Skeletal muscle tissue (tissue), 4 donors: ENCODE data around the gene ITGB1. TPM values are rescaled to one million over a fixed set of nuclear protein-coding genes. Genes with fewer than 3 reads are reported as not detected.

Experiments
- H3K27ac ChIP-seq: one replicate; pipeline ENCODE4 v1.7.0; 2013; ENCODE audit warnings: mild to moderate bottlenecking, low read depth, low read length, inconsistent platforms
- H3K27me3 ChIP-seq, 3 donors: one replicate each; pipeline ENCODE4 v1.7.0; 2013; ENCODE audit warnings: low read length in 3 of 3; ENCODE audit not compliant: control insufficient read depth in 3 of 3, insufficient read depth in 3 of 3
- H3K36me3 ChIP-seq, 3 donors: one replicate each; pipeline ENCODE4 v1.7.0; 2013; ENCODE audit warnings: low read length in 3 of 3; ENCODE audit not compliant: control insufficient read depth in 3 of 3, insufficient read depth in 3 of 3
- H3K4me1 ChIP-seq, 3 donors: one replicate each; pipeline ENCODE4 v1.7.0; 2013; ENCODE audit warnings: low read length in 3 of 3, mild to moderate bottlenecking in 3 of 3; ENCODE audit not compliant: control insufficient read depth in 3 of 3, insufficient read depth in 3 of 3
- H3K4me3 ChIP-seq, 3 donors: one replicate each; pipeline ENCODE4 v1.7.0; 2013; ENCODE audit warnings: low read length in 3 of 3
- H3K9ac ChIP-seq, 3 donors: one replicate each; pipeline ENCODE4 v1.7.0; 2013; ENCODE audit warnings: low read length in 3 of 3, mild to moderate bottlenecking in 3 of 3, moderate library complexity in 2 of 3, low read depth in 1 of 3
- H3K9me3 ChIP-seq, 3 donors: one replicate each; pipeline ENCODE4 v1.7.0; 2013; ENCODE audit warnings: low read length in 3 of 3; ENCODE audit not compliant: control insufficient read depth in 3 of 3
- total RNA-seq: library from RNA; depleted of rRNA; stranded (reverse); fragments of >200 nt; gene quantifications from one replicate; pipeline ENCODE4 v1.2.3, GENCODE V29; 2014
- donor health status: Osteomylitis.

ITGB1 gene
- total RNA-seq, 1 donor from 2014 or later, result 363 TPM

DNA sequence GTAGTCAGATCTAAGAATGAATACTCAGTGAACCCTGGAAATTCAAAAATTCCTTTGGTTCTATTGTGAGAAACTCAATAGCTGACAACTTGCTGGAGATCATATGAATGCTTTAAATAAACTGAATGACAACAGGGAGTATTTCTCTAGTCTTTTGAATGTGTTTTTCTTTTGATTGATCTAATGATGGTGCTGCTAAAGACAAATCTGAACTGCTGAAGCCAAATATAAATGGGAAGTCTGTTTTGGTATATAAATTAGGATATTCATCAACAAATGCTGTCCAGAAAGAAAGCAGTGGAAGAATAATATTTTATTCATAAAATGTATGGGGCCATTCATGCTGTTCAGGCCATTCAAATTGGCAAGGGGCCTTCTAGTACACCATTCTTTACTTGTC, 79.4 kb downstream of the ITGB1 start:
- Histone ChIP-seq H3K27me3 (no peaks in the 10 kb centered on the region), H3K4me1 (no peaks in the 10 kb centered on the region), H3K4me3 (no peak overlapping the region), H3K9me3 (no peaks in the 10 kb centered on the region), H3K27ac (no peak overlapping the region), H3K9ac (no peak overlapping the region), H3K36me3 (no peaks in the 10 kb centered on the region)

DNA sequence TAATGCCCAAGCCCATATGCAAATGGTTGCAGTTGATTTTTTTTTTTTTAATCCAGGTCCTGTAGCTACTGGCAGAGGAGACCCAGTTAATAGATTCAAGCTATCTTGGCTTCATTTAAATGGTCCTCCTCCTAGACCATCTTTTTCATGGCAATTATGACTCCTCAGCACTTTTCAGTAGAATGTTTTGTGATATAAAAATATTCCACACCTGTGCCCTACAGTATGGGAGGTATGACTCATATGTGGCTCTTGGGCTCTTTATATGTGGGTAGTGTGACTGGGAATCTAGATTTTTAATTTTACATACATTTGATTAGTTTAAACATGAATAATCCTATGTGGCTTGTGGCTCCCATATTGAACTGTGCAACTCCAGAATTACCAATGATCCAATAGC, 80.1 kb downstream of the ITGB1 start:
- no peaks in the 10 kb centered on the region for H3K27me3 ChIP-seq
- H3K27ac ChIP-seq, result no peak overlapping the region
- H3K4me3 ChIP-seq, result no peak overlapping the region
- no peak overlapping the region for H3K9ac ChIP-seq
- no peaks in the 10 kb centered on the region for H3K4me1 ChIP-seq
- H3K36me3 ChIP-seq, result no peaks in the 10 kb centered on the region
- no peaks in the 10 kb centered on the region for H3K9me3 ChIP-seq

DNA sequence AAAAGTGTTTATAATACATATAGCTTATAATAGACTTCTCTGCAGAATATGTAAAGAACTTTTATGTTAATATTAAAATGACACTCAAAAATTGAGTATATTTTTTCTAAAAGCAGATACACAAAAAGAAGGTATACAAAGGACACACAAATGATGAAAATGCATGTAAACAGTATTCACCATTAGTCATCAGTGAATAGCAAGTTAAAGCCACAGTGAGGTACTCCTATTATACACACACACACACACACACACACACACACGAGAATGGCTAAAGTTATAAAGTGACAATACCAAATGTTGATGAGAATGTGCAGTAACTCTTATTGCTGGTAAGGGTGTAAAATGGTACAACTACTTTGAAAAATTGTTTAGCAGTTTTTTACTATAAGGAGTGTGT, 92.9 kb downstream of the ITGB1 start:
- Histone ChIP-seq H3K27me3 (no peaks in the 10 kb centered on the region), H3K36me3 (no peaks in the 10 kb centered on the region), H3K4me1 (no peaks in the 10 kb centered on the region), H3K9ac (no peak overlapping the region), H3K27ac (no peak overlapping the region), H3K9me3 (no peaks in the 10 kb centered on the region), H3K4me3 (no peak overlapping the region)

DNA sequence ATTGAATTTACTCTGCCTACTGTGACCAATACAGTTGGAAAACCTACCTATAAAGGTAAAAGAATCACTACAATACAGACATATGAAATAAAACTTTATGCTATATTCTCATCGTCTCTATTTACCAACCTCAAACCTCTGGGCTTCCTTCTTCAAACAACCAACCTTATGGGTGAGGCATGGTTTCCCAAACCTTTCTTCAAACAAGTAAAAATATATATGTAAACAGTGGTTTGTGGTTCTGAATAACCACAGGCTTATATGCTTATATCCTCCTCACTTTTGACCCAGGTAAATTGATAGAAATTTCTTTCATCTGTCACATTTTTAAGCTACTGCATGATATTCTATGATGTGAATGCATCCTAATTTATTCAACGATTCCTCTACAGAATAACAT, 103.6 kb downstream of the ITGB1 start:
- no peak overlapping the region for H3K4me3 ChIP-seq
- H3K27ac ChIP-seq, result no peak overlapping the region
- no peaks in the 10 kb centered on the region for H3K36me3 ChIP-seq
- H3K9ac ChIP-seq, result no peak overlapping the region
- no peaks in the 10 kb centered on the region for H3K27me3 ChIP-seq
- no peaks in the 10 kb centered on the region for H3K4me1 ChIP-seq
- H3K9me3 ChIP-seq, result peaks cover 0 to 3% (median 3%) of the 10 kb centered on the region in 3 donors

DNA sequence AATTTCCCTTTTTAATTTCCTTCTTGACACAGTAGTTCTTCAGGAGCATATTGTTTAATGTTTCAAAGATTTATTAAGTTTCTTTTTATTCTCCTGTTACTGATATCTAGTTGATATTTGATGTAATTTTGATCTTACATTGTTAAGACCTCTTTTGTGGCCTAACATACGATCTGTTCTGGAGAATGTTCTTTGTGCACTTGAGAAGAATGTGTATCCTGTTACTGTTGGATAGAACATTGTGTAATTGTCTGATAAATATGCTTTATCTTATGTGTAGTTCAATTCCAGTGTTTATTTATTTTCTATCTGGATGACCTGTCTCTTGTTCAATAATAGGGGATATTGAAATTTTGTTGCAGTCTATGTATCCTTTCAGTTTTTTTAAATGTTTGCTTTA, 106.7 kb downstream of the ITGB1 start:
- Histone ChIP-seq H3K4me3 (no peak overlapping the region), H3K27me3 (no peaks in the 10 kb centered on the region), H3K36me3 (no peaks in the 10 kb centered on the region)

More for the DNA sequence above, 106.7 kb downstream of the ITGB1 start:
- Histone ChIP-seq H3K27ac (no peak overlapping the region), H3K9ac (no peak overlapping the region), H3K4me1 (no peaks in the 10 kb centered on the region), H3K9me3 (peaks cover 0 to 3% (median 0%) of the 10 kb centered on the region in 3 donors)
